A549 (cell line): ENCODE data around the gene SYT1. TPM values are rescaled to one million over a fixed set of nuclear protein-coding genes. Genes with fewer than 3 reads are reported as not detected.
A peak's percentile ranks its signal among the peaks of the same experiment; 100 is the strongest.

Experiments used
- ATAC-seq, 2 experiments: fragments of 200-7000 bp in 1 of 2; fragments of >200 bp in 1 of 2; cut with Nextera tagmentation in 1 of 2; cut with Tn5 transposase in 1 of 2; 3 replicates each; pipeline versions ENCODE4 v1.8.0 to v1.9.1; 2018 to 2020; ENCODE audit warnings: mild to moderate bottlenecking in 1 of 2, moderate library complexity in 1 of 2
- CTCF ChIA-PET: fragments of 300-600 bp; sonication (Branson Sonifier 250); formaldehyde crosslinking; extraction: SDS; loops from one replicate; lab custom pipeline; 2021; ENCODE audit warnings: antibody characterized with exemption, inconsistent platforms; lab: Yijun Ruan, JAX
- POLR2A ChIA-PET: fragments of 350-600 bp; formaldehyde crosslinking; extraction: SDS; loops from one replicate; lab custom pipeline; 2021; ENCODE audit warnings: antibody characterized with exemption, inconsistent platforms; lab: Yijun Ruan, JAX
- DNase-seq, 2 experiments: peaks; one replicate each; pipeline versions ENCODE4 v3.0.0 to v3.0.0-alpha.2; 2011 to 2016; ENCODE audit warnings: low read depth in 1 of 2, low spot score in 1 of 2
- FAIRE-seq: peaks from 2 replicates; lab custom pipeline; 2011; peaks lifted over from hg19 to GRCh38; lab: Jason Lieb, UNC
- H3K27ac ChIP-seq, 2 experiments: fragments of >200 bp; sonication (Bioruptor Twin); formaldehyde crosslinking; 3 replicates each; pipeline ENCODE4 v1.5.1; 2016 to 2017
- H3K4me1 ChIP-seq: fragments of >200 bp; sonication (Bioruptor Twin); formaldehyde crosslinking; 3 replicates; pipeline ENCODE4 v1.6.1; 2016
- H3K4me2 ChIP-seq: fragments of >200 bp; sonication (Bioruptor Twin); formaldehyde crosslinking; 3 replicates; pipeline ENCODE4 v1.6.1; 2016
- H3K4me3 ChIP-seq: fragments of >200 bp; sonication (Bioruptor Twin); formaldehyde crosslinking; 3 replicates; pipeline ENCODE4 v1.5.1; 2016
- H3K9me3 ChIP-seq: fragments of >200 bp; sonication (Bioruptor Twin); formaldehyde crosslinking; 3 replicates; pipeline ENCODE4 v1.6.1; 2016
- BCL3 ChIP-seq: fragments of >200 bp; sonication (Bioruptor Twin); formaldehyde crosslinking; IDR thresholded peaks from 3 replicates; pipeline ENCODE4 v1.6.1; 2016
- CEBPB ChIP-seq, 2 experiments: fragments of >200 bp in 1 of 2; sonication (Bioruptor Twin) in 1 of 2; formaldehyde crosslinking in 1 of 2; IDR thresholded peaks; 2 replicates each; pipeline ENCODE4 v1.6.1; 2012 to 2016
- CHD2 ChIP-seq: fragments of 150-350 bp; IDR thresholded peaks from 2 replicates; pipeline ENCODE4 v1.6.1; 2014; ENCODE audit warnings: low read length; ENCODE audit not compliant: partially characterized antibody
- GATA3 ChIP-seq: IDR thresholded peaks from 2 replicates; pipeline ENCODE4 v1.6.1; 2012; ENCODE audit warnings: borderline replicate concordance
- HMGXB4 ChIP-seq: fragments of 250-450 bp; sonication (Bioruptor Pico); IDR thresholded peaks from 2 replicates; pipeline ENCODE4 v1.5.0; 2021; ENCODE audit warnings: mild to moderate bottlenecking, moderate library complexity, borderline replicate concordance
- KDM1A ChIP-seq: fragments of 200-600 bp; sonication (generic); IDR thresholded peaks from 2 replicates; pipeline ENCODE4 v1.6.1; 2016; ENCODE audit warnings: low read depth, mild to moderate bottlenecking
- MAFK ChIP-seq: fragments of 450-650 bp; IDR thresholded peaks from 2 replicates; pipeline ENCODE4 v1.6.1; 2014; ENCODE audit not compliant: partially characterized antibody
- MAX ChIP-seq: IDR thresholded peaks from 2 replicates; pipeline ENCODE4 v1.6.1; 2012
- PBX3 ChIP-seq: IDR thresholded peaks from 2 replicates; pipeline ENCODE4 v1.6.1; 2012
- RCOR1 ChIP-seq: fragments of 150-350 bp; IDR thresholded peaks from 2 replicates; pipeline ENCODE4 v1.6.1; 2014; ENCODE audit warnings: antibody characterized with exemption, low read length, low read depth
- SMC3 ChIP-seq: fragments of >200 bp; sonication (Bioruptor Twin); formaldehyde crosslinking; IDR thresholded peaks from 3 replicates; pipeline ENCODE4 v1.6.1; 2018; ENCODE audit warnings: inconsistent platforms
- WGBS: methylation state at CpG from one replicate; pipeline ENCODE4 v1.1.6; 2017; ENCODE audit errors: missing lambda C conversion rate; 5-methylcytosine and 5-hydroxymethylcytosine counted together
- polyA plus RNA-seq, 4 experiments: library from polyadenylated mRNA; depleted of rRNA in 3 of 4; stranded (reverse); fragments of >200 nt; fragmentation: RNase III in 1 of 4; extraction: RNeasy Plus Mini Kit Qiagen cat#74134 plus additional on column Dnase treatment in 1 of 4; gene quantifications; 2 replicates in 3 of 4; 3 replicates in 1 of 4; pipeline ENCODE4 v1.2.3, GENCODE V29; 2011 to 2017
- small RNA-seq, 6 experiments: library from RNA; depleted of rRNA; stranded (forward); fragments of <200 nt; gene quantifications; one replicate each; pipeline ENCODE3, GENCODE V24; 2012

The SYT1 gene
- polyA plus RNA-seq, 2 of the 4 experiments (the other 2 are of a cell fraction): 11.7 to 39.6 TPM

- FAIRE-seq (no peak), DNase-seq (no peak), ATAC-seq (no peak)
- Histone ChIP-seq H3K4me1 (no peaks in the 10 kb centered on the region), H3K9me3 (0 out of 3 replicates have a peak, but pooled peaks cover 3% of the 10 kb centered on the region), H3K4me2 (no peak overlapping the region), H3K4me3 (no peak overlapping the region), H3K27ac (no peak overlapping the region)
- TF ChIP-seq BCL3 (no peak), SMC3 (no peak), PBX3 (no peak), KDM1A (no peak), CEBPB (IDR thresholded peaks at IDR 0.05) (no peak), MAX (no peak), CHD2 (no peak), GATA3 (no peak), HMGXB4 (no peak), RCOR1 (no peak)
- ChIA-PET POLR2A (no interaction called here), CTCF (no interaction called here)
- 74% methylated on average over 3 of the region's 3 CpGs for WGBS
These were observed 621.6 kb downstream of the SYT1 start for GRCh38 chr12:79486154-79486553.

GRCh38 chr12:79487386-79488110 lies 623.0 kb downstream of the SYT1 start:
- no peak overlapping the region for H3K27ac ChIP-seq
- peak; percentile 21 for TF ChIP-seq MAFK
- TF ChIP-seq RCOR1: no peak
- CTCF ChIA-PET: interaction anchor here (1.1 kb wide), 1 partner anchor 68 kb away, joined by 3 read pairs; no protein-coding TSS in a partner anchor
- H3K4me3 ChIP-seq: no peak overlapping the region
- POLR2A ChIA-PET: no interaction called here
- peaks cover 8% of the 10 kb centered on the region; the same call in 1 of the 3 replicates for H3K9me3 ChIP-seq
- 74% methylated on average over 3 of the region's 3 CpGs for WGBS
- DNase-seq (no peak), ATAC-seq (no peak), FAIRE-seq (peak; percentile 67)
- H3K4me2 ChIP-seq: no peak overlapping the region
- H3K4me1 ChIP-seq: no peaks in the 10 kb centered on the region

Small RNA genes within 50 kb of the gene (small RNA-seq; reads per million reads assigned to genes)
- 0 to 10.8 (median 1.5) reads per million in 6 experiments for gene MIR1252
